HCT116 (cell line): ENCODE results near the gene ALKBH2. TPM values are rescaled to one million over a fixed set of nuclear protein-coding genes. Genes with fewer than 3 reads are reported as not detected.
A peak's percentile ranks its signal among the peaks of the same experiment; 100 is the strongest.
"Not testable (repeated sequence)": the region's sequence is repeated elsewhere in the genome, so short reads cannot be mapped to it uniquely, and the experiment has no call there.

Source experiments
- ATAC-seq: fragments of 200-7000 bp; cut with Tn5 transposase; 2 replicates; pipeline ENCODE4 v1.9.1; 2020; ENCODE audit warnings: mild to moderate bottlenecking, moderate library complexity
- BruUV-seq: library from RNA; stranded (reverse); fragments of 400-500 nt; replicated peaks from 2 replicates; lab custom pipeline; 2021; lab: Mats Ljungman, UMichigan
- CTCF ChIA-PET: fragments of 300-600 bp; sonication (Branson Sonifier 250); formaldehyde crosslinking; loops from one replicate; lab custom pipeline; 2021; ENCODE audit warnings: antibody characterized with exemption; lab: Charles Lee
- POLR2A ChIA-PET: fragments of 300-600, 350-600 bp; sonication (Branson Sonifier 250); formaldehyde crosslinking; loops from one replicate; lab custom pipeline; 2021; ENCODE audit warnings: antibody characterized with exemption; lab: Charles Lee
- RAD21 ChIA-PET, 2 experiments: fragments of 300-600 bp; sonication (Branson Sonifier 250); formaldehyde crosslinking; loops; one replicate each; lab custom pipeline; 2023; ENCODE audit warnings: low total read pairs in 2 of 2; ENCODE audit not compliant: uncharacterized antibody in 2 of 2, unreplicated experiment in 2 of 2, low non-redundant PET in 1 of 2; lab: Charles Lee
- DNase-seq: peaks from one replicate; pipeline ENCODE4 v3.0.0-alpha.2; 2010; ENCODE audit warnings: low read depth, low spot score
- H2AFZ ChIP-seq: fragments of 200-600 bp; shearing (Covaris generic), sonication (generic); 2 replicates; pipeline ENCODE4 v1.6.1; 2017; ENCODE audit warnings: low read depth, mixed run types, mixed read lengths, antibody characterized with exemption, low read length; ENCODE audit not compliant: poor library complexity, severe bottlenecking
- H3K27ac ChIP-seq: 2 replicates; pipeline ENCODE4 v1.5.1; 2012; ENCODE audit warnings: low read depth, low read length
- H3K27me3 ChIP-seq: fragments of 200-600 bp; sonication (generic); 2 replicates; pipeline ENCODE4 v1.6.1; 2016; ENCODE audit warnings: mixed run types, low read length, mixed read lengths; ENCODE audit not compliant: insufficient read depth
- H3K36me3 ChIP-seq, 2 experiments: fragments of 200-500 bp in 1 of 2; fragments of 200-600 bp in 1 of 2; sonication (Bioruptor generic) in 1 of 2; sonication (generic) in 1 of 2; 2 replicates each; pipeline versions ENCODE4 v1.5.1 to v1.6.1; 2014 to 2016; ENCODE audit warnings: low read length in 2 of 2, inconsistent platforms in 1 of 2, mixed read lengths in 1 of 2, mixed run types in 1 of 2; ENCODE audit not compliant: insufficient read depth in 2 of 2, control insufficient read depth in 1 of 2
- H3K4me1 ChIP-seq, 2 experiments: fragments of 200-600 bp in 1 of 2; sonication (generic) in 1 of 2; 2 replicates each; pipeline versions ENCODE4 v1.5.1 to v1.6.1; 2012 to 2017; ENCODE audit warnings: low read length in 2 of 2, inconsistent platforms in 1 of 2, mild to moderate bottlenecking in 1 of 2, mixed read lengths in 1 of 2, mixed run types in 1 of 2, moderate library complexity in 1 of 2; ENCODE audit not compliant: insufficient read depth in 2 of 2, control insufficient read depth in 1 of 2
- H3K4me2 ChIP-seq: fragments of 200-600 bp; sonication (generic); 2 replicates; pipeline ENCODE4 v1.6.1; 2017; ENCODE audit warnings: mixed run types, low read length, mixed read lengths
- H3K4me3 ChIP-seq, 2 experiments: fragments of 200-600 bp in 1 of 2; sonication (generic) in 1 of 2; replicated peaks in 1 of 2; 2 replicates each; pipeline ENCODE4 v1.5.1; 2011 to 2016; ENCODE audit warnings: low read length in 2 of 2, control low read depth in 1 of 2, low read depth in 1 of 2, mild to moderate bottlenecking in 1 of 2, mixed read lengths in 1 of 2, mixed run types in 1 of 2
- H3K79me2 ChIP-seq: fragments of 200-600 bp; sonication (generic); 2 replicates; pipeline ENCODE4 v1.6.1; 2017; ENCODE audit warnings: mild to moderate bottlenecking, mixed run types, low read length, moderate library complexity, mixed read lengths; ENCODE audit not compliant: insufficient read depth
- H3K9ac ChIP-seq: fragments of 200-600 bp; sonication (generic); 2 replicates; pipeline ENCODE4 v1.6.1; 2016; ENCODE audit warnings: low read length, mixed read lengths
- H3K9me2 ChIP-seq: fragments of 200-600 bp; sonication (generic), shearing (Covaris generic); 2 replicates; pipeline ENCODE4 v1.6.1; 2017; ENCODE audit warnings: mixed run types, mild to moderate bottlenecking, moderate library complexity; ENCODE audit not compliant: insufficient read depth
- H3K9me3 ChIP-seq, 2 experiments: fragments of 200-500 bp in 1 of 2; fragments of 200-600 bp in 1 of 2; sonication (Bioruptor generic) in 1 of 2; sonication (generic) in 1 of 2; 2 replicates each; pipeline ENCODE4 v1.6.1; 2014 to 2017; ENCODE audit warnings: low read length in 2 of 2, mixed read lengths in 2 of 2, inconsistent platforms in 1 of 2, low read depth in 1 of 2, mild to moderate bottlenecking in 1 of 2, mixed run types in 1 of 2, moderate library complexity in 1 of 2; ENCODE audit not compliant: control insufficient read depth in 1 of 2, insufficient read depth in 1 of 2
- H4K20me1 ChIP-seq: fragments of 200-600 bp; sonication (generic), shearing (Covaris generic); 2 replicates; pipeline ENCODE4 v1.6.1; 2017; ENCODE audit warnings: mixed run types, mild to moderate bottlenecking, moderate library complexity; ENCODE audit not compliant: insufficient read depth
- CEBPB ChIP-seq: IDR thresholded peaks from 2 replicates; pipeline ENCODE4 v1.6.1; 2012; ENCODE audit warnings: low read depth
- CTCF ChIP-seq, 3 experiments: fragments of 200-600 bp in 1 of 3; sonication (generic) in 1 of 3; IDR thresholded peaks in 2 of 3; conservative IDR thresholded peaks in 1 of 3; 2 replicates each; pipeline ENCODE4 v1.5.1; 2012 to 2017; ENCODE audit warnings: low read depth in 2 of 3, low read length in 2 of 3, antibody characterized with exemption in 1 of 3, borderline replicate concordance in 1 of 3, control low read depth in 1 of 3, mild to moderate bottlenecking in 1 of 3, mixed read lengths in 1 of 3, mixed run types in 1 of 3, moderate library complexity in 1 of 3; ENCODE audit not compliant: insufficient read depth in 1 of 3
- ELF1 ChIP-seq: IDR thresholded peaks from 2 replicates; pipeline ENCODE4 v1.6.1; 2012; ENCODE audit warnings: low read depth, borderline replicate concordance
- JUND ChIP-seq: IDR thresholded peaks from 2 replicates; pipeline ENCODE4 v1.6.1; 2012
- POLR2A ChIP-seq: IDR thresholded peaks from 2 replicates; pipeline ENCODE4 v1.7.0; 2011; ENCODE audit warnings: borderline replicate concordance; ENCODE audit not compliant: insufficient read depth, insufficient read length; ENCODE audit errors: extremely low read depth
- POLR2AphosphoS5 ChIP-seq: IDR thresholded peaks from 2 replicates; pipeline ENCODE4 v1.6.1; 2011; ENCODE audit warnings: mild to moderate bottlenecking, low read depth, low read length, moderate library complexity
- TCF7L2 ChIP-seq: IDR thresholded peaks from 2 replicates; pipeline ENCODE4 v1.7.0; 2011; ENCODE audit warnings: borderline replicate concordance, inconsistent platforms; ENCODE audit not compliant: insufficient read depth, insufficient read length; ENCODE audit errors: extremely low read depth
- intact Hi-C: fragments of 100-400 bp; cut with micrococcal nuclease; formaldehyde crosslinking; loops from 2 replicates; pipeline ENCODE4 v1.10.0; 2022
- total RNA-seq: library from RNA; stranded (reverse); gene quantifications from one replicate; pipeline ENCODE4 v1.2.1, GENCODE V29; 2021; ENCODE audit not compliant: unreplicated experiment
- TF ChIP-seq, protein P1 (sequence below): IDR thresholded peaks from 2 replicates; pipeline ENCODE4 v1.6.1; 2012

The ALKBH2 gene
- total RNA-seq, 1 experiment from 2014 or later, result 35.8 TPM

DNA sequence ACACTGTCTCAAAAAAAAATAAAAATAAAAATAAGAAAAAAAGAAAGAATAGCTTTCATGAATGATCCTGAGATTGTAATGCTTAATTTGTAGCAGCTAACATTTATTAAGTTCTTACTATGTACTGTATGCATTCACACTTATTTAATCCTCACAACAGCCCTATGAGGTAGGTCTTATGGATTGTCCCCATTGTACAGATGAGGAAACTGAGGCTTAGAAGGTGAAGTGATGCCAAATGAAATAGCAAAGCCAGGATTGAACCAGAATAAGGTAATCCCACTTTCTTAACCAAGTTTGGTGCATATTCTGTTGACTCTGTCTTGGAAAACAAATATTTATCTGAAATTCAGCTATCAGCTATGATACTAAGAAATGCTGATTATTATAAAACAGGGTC lies 38.8 kb downstream of the ALKBH2 start:
- ATAC-seq (no peak), DNase-seq (no peak)
- no peak overlapping the region for H3K27ac ChIP-seq
- H3K9ac ChIP-seq, result no peak overlapping the region
- RAD21 ChIA-PET, result no interaction called here
- no TSS peak for BruUV-seq
- no peaks in the 10 kb centered on the region for H4K20me1 ChIP-seq
- peaks cover 6 to 13% of the 10 kb centered on the region in 2 experiments; a peak in 2 of 4 replicates for H3K4me1 ChIP-seq
- POLR2A ChIA-PET, result no interaction called here
- intact Hi-C loops, result no loop called here
- H2AFZ ChIP-seq, result no peak overlapping the region
- no peaks in the 10 kb centered on the region for H3K9me2 ChIP-seq
- H3K36me3 ChIP-seq, result no peaks in the 10 kb centered on the region
- TF ChIP-seq TCF7L2 (no peak), CTCF (IDR thresholded peaks at IDR 0.05 in 2 of 3, conservative IDR thresholded peaks at IDR 0.05 in 1 of 3; ENCODE audit: borderline replicate concordance in 1 of 3, insufficient read depth in 1 of 3, low read depth in 2 of 3, low read length in 2 of 3) (no peak), POLR2AphosphoS5 (no peak), ELF1 (no peak), POLR2A (no peak), JUND (no peak), CEBPB (no peak)
- TF ChIP-seq, protein P1, sequence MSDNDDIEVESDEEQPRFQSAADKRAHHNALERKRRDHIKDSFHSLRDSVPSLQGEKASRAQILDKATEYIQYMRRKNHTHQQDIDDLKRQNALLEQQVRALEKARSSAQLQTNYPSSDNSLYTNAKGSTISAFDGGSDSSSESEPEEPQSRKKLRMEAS, result no peak
- no peak overlapping the region for H3K4me3 ChIP-seq
- H3K9me3 ChIP-seq, result no peaks in the 10 kb centered on the region
- no peaks in the 10 kb centered on the region for H3K79me2 ChIP-seq
- no peaks in the 10 kb centered on the region for H3K27me3 ChIP-seq
- no peak overlapping the region for H3K4me2 ChIP-seq
- CTCF ChIA-PET, result interaction anchor here (0.9 kb wide), 1 partner anchor 15 kb away, joined by 3 read pairs; no protein-coding TSS in a partner anchor

- BruUV-seq, RAD21 ChIA-PET, H3K9me3 ChIP-seq, H4K20me1 ChIP-seq, DNase-seq, H3K4me3 ChIP-seq, H3K9ac ChIP-seq, intact Hi-C loops, H3K27me3 ChIP-seq, H2AFZ ChIP-seq, POLR2A ChIA-PET, H3K27ac ChIP-seq, ATAC-seq, H3K79me2 ChIP-seq, H3K36me3 ChIP-seq, H3K9me2 ChIP-seq: not testable (repeated sequence)
- CTCF ChIA-PET, result interaction anchor here (0.9 kb wide), 1 partner anchor 16 kb away, joined by 3 read pairs; no protein-coding TSS in a partner anchor
- Histone ChIP-seq H3K4me2 (peak overlapping the region; percentile 98), H3K4me1 (peaks cover 6 to 13% of the 10 kb centered on the region in 2 experiments; a peak in 2 of 4 replicates)
Measured at GRCh38 chr12:109054124-109054513, 39.2 kb downstream of the ALKBH2 start.
